H9 (cell line): ENCODE results near the gene PFDN1. TPM values are rescaled to one million over a fixed set of nuclear protein-coding genes. Genes with fewer than 3 reads are reported as not detected.

Source experiments
- DNase-seq: peaks from one replicate; pipeline ENCODE4 v3.0.0-alpha.2; 2017
- H2AFZ ChIP-seq: one replicate; pipeline ENCODE4 v1.6.1; 2013; ENCODE audit warnings: mild to moderate bottlenecking, low read length, control low read depth, moderate library complexity
- H2AK5ac ChIP-seq: 2 replicates; pipeline ENCODE4 v1.6.1; 2013; ENCODE audit warnings: low read length, control low read depth, mixed read lengths; ENCODE audit not compliant: insufficient read length
- H2BK120ac ChIP-seq: one replicate; pipeline ENCODE4 v1.6.1; 2013; ENCODE audit warnings: low read depth, mild to moderate bottlenecking, low read length, control low read depth, inconsistent platforms; ENCODE audit not compliant: poor library complexity, severe bottlenecking
- H2BK12ac ChIP-seq: 2 replicates; pipeline ENCODE4 v1.6.1; 2013; ENCODE audit warnings: low read length, control low read depth, mixed read lengths, low read depth; ENCODE audit not compliant: insufficient read length
- H2BK15ac ChIP-seq: 2 replicates; pipeline ENCODE4 v1.6.1; 2013; ENCODE audit warnings: low read depth, low read length, control low read depth
- H2BK20ac ChIP-seq: one replicate; pipeline ENCODE4 v1.6.1; 2013; ENCODE audit warnings: low read depth, mild to moderate bottlenecking, low read length, control low read depth, inconsistent platforms; ENCODE audit not compliant: poor library complexity, severe bottlenecking
- H2BK5ac ChIP-seq: 2 replicates; pipeline ENCODE4 v1.6.1; 2013; ENCODE audit warnings: low read length, control low read depth, mixed read lengths; ENCODE audit not compliant: insufficient read length
- H3K14ac ChIP-seq: 2 replicates; pipeline ENCODE4 v1.6.1; 2013; ENCODE audit warnings: low read length, control low read depth; ENCODE audit not compliant: insufficient read depth
- H3K18ac ChIP-seq: 2 replicates; pipeline ENCODE4 v1.6.1; 2013; ENCODE audit warnings: low read depth, mild to moderate bottlenecking, mixed read lengths, low read length, control low read depth; ENCODE audit not compliant: insufficient read length
- H3K23ac ChIP-seq: 2 replicates; pipeline ENCODE4 v1.6.1; 2013; ENCODE audit warnings: low read length, control low read depth, mixed read lengths, low read depth; ENCODE audit not compliant: insufficient read length
- H3K23me2 ChIP-seq: 2 replicates; pipeline ENCODE4 v1.6.1; 2013; ENCODE audit warnings: low read depth, mild to moderate bottlenecking, mixed read lengths, low read length, control low read depth; ENCODE audit not compliant: insufficient read length, poor library complexity, severe bottlenecking
- H3K27ac ChIP-seq: 2 replicates; pipeline ENCODE4 v1.5.1; 2013; ENCODE audit warnings: low read length, control low read depth, mixed read lengths, low read depth; ENCODE audit not compliant: insufficient read length
- H3K27me3 ChIP-seq: 2 replicates; pipeline ENCODE4 v1.6.1; 2013; ENCODE audit warnings: low read length, control low read depth, inconsistent platforms; ENCODE audit not compliant: insufficient read depth
- H3K4ac ChIP-seq: 2 replicates; pipeline ENCODE4 v1.6.1; 2013; ENCODE audit warnings: low read depth, mild to moderate bottlenecking, control low read depth, inconsistent platforms, low read length, moderate library complexity
- H3K4me1 ChIP-seq: 2 replicates; pipeline ENCODE4 v1.6.1; 2013; ENCODE audit warnings: low read length, control low read depth, inconsistent platforms; ENCODE audit not compliant: insufficient read depth
- H3K4me2 ChIP-seq: 2 replicates; pipeline ENCODE4 v1.6.1; 2013; ENCODE audit warnings: low read length, control low read depth, mixed read lengths; ENCODE audit not compliant: insufficient read length, insufficient read depth
- H3K56ac ChIP-seq: 2 replicates; pipeline ENCODE4 v1.6.1; 2013; ENCODE audit warnings: low read depth, mild to moderate bottlenecking, mixed read lengths, low read length, control low read depth; ENCODE audit not compliant: insufficient read length
- H3K79me1 ChIP-seq: 2 replicates; pipeline ENCODE4 v1.6.1; 2013; ENCODE audit warnings: low read depth, mild to moderate bottlenecking, moderate library complexity, low read length, control low read depth, inconsistent platforms; ENCODE audit not compliant: insufficient read depth, poor library complexity, severe bottlenecking
- H3K79me2 ChIP-seq: 2 replicates; pipeline ENCODE4 v1.6.1; 2013; ENCODE audit warnings: low read length, control low read depth, inconsistent platforms; ENCODE audit not compliant: insufficient read depth
- H3K9ac ChIP-seq: 2 replicates; pipeline ENCODE4 v1.6.1; 2013; ENCODE audit warnings: low read length, control low read depth, mixed read lengths; ENCODE audit not compliant: insufficient read length; ENCODE audit errors: extremely low read depth
- H3K9me3 ChIP-seq: one replicate; pipeline ENCODE4 v1.6.1; 2013; ENCODE audit warnings: low read depth, low read length, inconsistent platforms; ENCODE audit not compliant: control insufficient read depth
- H3T11ph ChIP-seq: one replicate; pipeline ENCODE4 v1.6.1; 2013; ENCODE audit warnings: mild to moderate bottlenecking, low read length, control low read depth, inconsistent platforms
- H4K20me1 ChIP-seq: one replicate; pipeline ENCODE4 v1.6.1; 2013; ENCODE audit not compliant: control insufficient read depth, insufficient read length, insufficient read depth
- H4K5ac ChIP-seq: 2 replicates; pipeline ENCODE4 v1.6.1; 2013; ENCODE audit warnings: low read depth, mild to moderate bottlenecking, mixed read lengths, low read length, control low read depth; ENCODE audit not compliant: insufficient read length
- H4K8ac ChIP-seq: replicated peaks from 2 replicates; pipeline ENCODE4 v1.6.1; 2013; ENCODE audit warnings: low read length, control low read depth, mixed read lengths, low read depth; ENCODE audit not compliant: insufficient read length
- H4K91ac ChIP-seq: 2 replicates; pipeline ENCODE4 v1.6.1; 2013; ENCODE audit warnings: low read depth, mild to moderate bottlenecking, moderate library complexity, mixed read lengths, low read length, control low read depth; ENCODE audit not compliant: insufficient read length
- H3K27ac Mint-ChIP-seq, 3 experiments: 2 replicates in 2 of 3; 3 replicates in 1 of 3; pipeline ENCODE4 v1.8.0; 2020 to 2021; ENCODE audit warnings: mixed read lengths in 3 of 3, mild to moderate bottlenecking in 1 of 3, moderate library complexity in 1 of 3
- H3K27me3 Mint-ChIP-seq: 2 replicates; pipeline ENCODE4 v1.8.0; 2021; ENCODE audit warnings: low read depth, mild to moderate bottlenecking, moderate library complexity, mixed read lengths
- H3K36me3 Mint-ChIP-seq, 3 experiments: 2 replicates in 2 of 3; 3 replicates in 1 of 3; pipeline ENCODE4 v1.8.0; 2020 to 2021; ENCODE audit warnings: low read depth in 3 of 3, mixed read lengths in 3 of 3; ENCODE audit not compliant: insufficient read depth in 1 of 3
- H3K4me1 Mint-ChIP-seq, 2 experiments: 2 replicates each; pipeline ENCODE4 v1.8.0; 2020; ENCODE audit warnings: mixed read lengths in 2 of 2
- H3K4me3 Mint-ChIP-seq, 2 experiments: 2 replicates in 1 of 2; 3 replicates in 1 of 2; pipeline ENCODE4 v1.8.0; 2020 to 2021; ENCODE audit warnings: mild to moderate bottlenecking in 2 of 2, mixed read lengths in 2 of 2, moderate library complexity in 1 of 2
- H3K9me3 Mint-ChIP-seq, 2 experiments: 2 replicates in 1 of 2; 3 replicates in 1 of 2; pipeline ENCODE4 v1.8.0; 2020; ENCODE audit warnings: mild to moderate bottlenecking in 2 of 2, mixed read lengths in 2 of 2, moderate library complexity in 1 of 2
- CTCF ChIP-seq: fragments of 200-600 bp; sonication (generic); conservative IDR thresholded peaks from 3 replicates; pipeline ENCODE4 v1.8.0; 2021; ENCODE audit warnings: antibody characterized with exemption, mild to moderate bottlenecking
- WGBS: extraction: QIAGEN DNeasy Blood & Tissue Kit; methylation state at CpG from one replicate; pipeline ENCODE4 v1.1.7; 2013; ENCODE audit warnings: missing lambda C conversion rate, low lambda C conversion rate, mixed read lengths; ENCODE audit not compliant: insufficient read length; ENCODE audit errors: extremely low coverage; 5-methylcytosine and 5-hydroxymethylcytosine counted together
- total RNA-seq: library from RNA; stranded (reverse); gene quantifications from 2 replicates; pipeline ENCODE4 v1.2.1, GENCODE V29; 2021

Gene PFDN1
- total RNA-seq, 1 experiment from 2014 or later, result 58.3 TPM

GRCh38 chr5:140239461-140239860 lies 63.4 kb downstream of the PFDN1 start:
- H3K79me2 ChIP-seq, result no peaks in the 10 kb centered on the region
- H2BK15ac ChIP-seq, result no peak overlapping the region
- no peak overlapping the region for H3T11ph ChIP-seq
- no peak overlapping the region for H2BK12ac ChIP-seq
- H4K91ac ChIP-seq, result no peak overlapping the region
- no peak overlapping the region for H3K27ac ChIP-seq
- no peaks in the 10 kb centered on the region for H3K23me2 ChIP-seq
- peak overlapping the region in 1 of 3 experiments; percentile 82; a peak in 1 of 7 replicates for H3K27ac Mint-ChIP-seq
- DNase-seq, result no peak
- H3K4me3 Mint-ChIP-seq, result no peak overlapping the region
- H2BK5ac ChIP-seq, result no peak overlapping the region
- H2AFZ ChIP-seq, result no peak overlapping the region
- no peak overlapping the region for H3K14ac ChIP-seq
- no peak overlapping the region for H2BK20ac ChIP-seq
- H3K36me3 Mint-ChIP-seq, result peaks cover 0 to 2% (median 0%) of the 10 kb centered on the region in 3 experiments; a peak in 2 of 7 replicates
- H3K56ac ChIP-seq, result no peak overlapping the region
- H3K4me2 ChIP-seq, result no peak overlapping the region
- no peaks in the 10 kb centered on the region for H3K9me3 Mint-ChIP-seq
- no peaks in the 10 kb centered on the region for H3K27me3 Mint-ChIP-seq
- H4K20me1 ChIP-seq, result no peaks in the 10 kb centered on the region
- no peak overlapping the region for H3K9ac ChIP-seq
- H4K8ac ChIP-seq, result no peak overlapping the region
- no peaks in the 10 kb centered on the region for H3K27me3 ChIP-seq
- TF ChIP-seq CTCF, result no peak
- no CpG with 5 or more reads among the region's 5 CpGs for WGBS
- no peak overlapping the region for H3K23ac ChIP-seq
- no peaks in the 10 kb centered on the region for H3K79me1 ChIP-seq
- H3K9me3 ChIP-seq, result no peaks in the 10 kb centered on the region
- H3K4me1 ChIP-seq, result peaks cover 5% of the 10 kb centered on the region; the same call in 1 of the 2 replicates
- no peak overlapping the region for H2AK5ac ChIP-seq
- H2BK120ac ChIP-seq, result no peak overlapping the region
- peaks cover 18 to 21% of the 10 kb centered on the region in 2 experiments for H3K4me1 Mint-ChIP-seq
- no peak overlapping the region for H4K5ac ChIP-seq
- no peak overlapping the region for H3K4ac ChIP-seq
- H3K18ac ChIP-seq, result no peak overlapping the region
